ENCODE results near the gene CANT1.
"Not testable (repeated sequence)": the region's sequence is repeated elsewhere in the genome, so short reads cannot be mapped to it uniquely, and the experiment has no call there.

The CANT1 gene

DNA sequence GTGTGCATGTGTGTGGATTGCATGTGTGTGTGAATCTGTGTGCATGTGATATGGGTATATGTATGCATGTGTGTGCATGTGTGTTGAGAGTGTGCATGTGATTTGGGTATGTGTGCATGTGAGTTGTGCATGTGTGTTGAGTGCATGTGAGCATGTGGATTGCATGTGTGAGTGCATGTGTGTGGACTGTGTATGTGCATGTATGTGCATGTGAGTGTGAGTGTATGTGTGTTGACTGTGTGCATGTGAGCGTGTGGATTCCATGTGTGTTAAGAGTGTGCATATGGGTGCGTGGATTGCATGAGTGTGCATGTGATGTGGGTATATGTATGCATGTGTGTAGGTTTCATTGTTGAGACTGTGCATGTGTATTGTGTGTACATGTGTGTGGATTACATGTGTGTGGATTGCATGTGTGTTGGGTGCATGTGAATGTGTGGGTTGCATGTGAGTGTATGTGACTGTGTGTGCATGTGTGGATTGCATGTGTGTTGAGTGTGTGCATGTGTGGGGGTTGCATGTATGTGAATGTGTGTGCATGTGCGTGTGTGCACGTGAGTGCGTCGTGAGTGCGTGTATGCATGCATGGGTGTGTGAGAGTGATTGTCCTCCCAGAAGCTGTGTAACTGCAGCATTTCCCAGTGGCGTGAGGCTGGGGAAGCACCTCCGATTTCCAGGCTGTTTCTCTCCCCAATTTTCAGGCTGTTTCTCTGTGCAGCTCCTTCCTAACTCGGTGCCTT, 33.8 kb upstream of the CANT1 start:
- DNase-seq: no peak

DNA sequence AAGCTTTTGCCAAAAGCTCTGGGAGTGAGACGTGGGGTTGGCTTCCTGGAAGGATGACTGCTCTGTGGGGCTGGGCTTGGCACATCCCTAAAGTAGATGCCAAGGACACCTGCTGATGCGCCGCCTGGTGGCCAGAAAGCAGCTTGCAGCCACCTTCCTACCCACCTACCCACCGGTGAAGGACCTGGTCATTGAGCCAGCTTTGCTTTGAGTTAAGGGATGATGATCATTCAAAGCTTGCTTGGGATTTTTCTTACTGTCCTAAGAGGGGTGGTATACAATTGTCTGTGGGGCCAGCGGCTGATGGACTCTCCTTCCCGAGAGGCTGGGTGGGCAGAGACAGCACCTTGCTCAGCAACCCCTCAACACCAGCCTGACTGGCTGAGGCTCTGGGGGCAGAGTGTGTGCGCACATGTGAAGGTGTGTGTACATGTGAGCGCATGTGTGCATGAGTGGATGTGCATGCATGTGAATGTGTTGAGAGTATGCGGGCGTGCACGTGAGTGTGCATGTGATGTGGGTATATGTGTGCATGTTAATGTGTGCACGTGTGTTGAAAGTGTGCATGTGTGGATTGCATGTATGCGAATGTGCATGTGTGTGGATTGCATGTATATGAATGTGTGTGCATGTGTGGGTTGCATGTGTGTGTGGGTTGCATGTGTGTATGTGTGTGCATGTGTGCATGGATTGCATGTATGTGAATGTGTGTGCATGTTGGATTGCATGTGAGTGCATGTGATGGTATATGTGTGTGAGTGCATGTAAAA, 33.0 kb upstream of the CANT1 start:
- peak; percentile 67 for DNase-seq

DNA sequence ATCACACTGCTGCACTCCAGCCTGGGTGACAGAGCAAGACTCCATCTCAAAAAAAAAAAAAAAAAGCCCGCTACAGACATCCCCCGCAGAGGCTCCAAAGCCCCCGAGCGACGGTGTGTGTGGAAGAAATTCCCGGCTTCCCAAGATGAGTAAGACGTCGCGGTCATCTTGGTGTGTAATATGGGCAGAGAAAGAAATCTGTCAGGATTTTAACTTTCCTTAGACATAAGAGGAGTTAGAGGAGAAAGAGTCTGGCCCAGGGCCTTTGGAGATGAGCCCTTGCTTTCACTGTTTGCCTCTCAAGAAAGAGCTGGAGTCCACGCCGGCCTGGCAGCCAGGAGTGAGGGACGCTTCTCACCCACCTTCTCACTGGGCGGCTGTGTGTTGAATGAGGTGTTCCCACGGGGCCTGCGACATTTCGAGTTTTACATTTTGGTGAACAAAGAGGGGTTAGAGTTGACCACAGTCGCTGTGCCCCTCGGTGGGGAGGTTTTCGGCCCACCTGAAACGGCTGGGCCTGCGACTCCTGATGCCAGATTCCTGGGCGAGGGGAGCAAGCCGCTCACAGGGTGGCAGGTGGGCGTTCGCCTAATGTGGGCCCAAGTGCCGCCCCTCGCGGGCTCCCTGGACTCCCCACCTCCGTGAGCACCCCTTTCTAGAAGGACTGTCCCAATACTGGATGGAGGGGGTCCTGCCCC, 32.3 kb upstream of the CANT1 start:
- DNase-seq: no peak

DNA sequence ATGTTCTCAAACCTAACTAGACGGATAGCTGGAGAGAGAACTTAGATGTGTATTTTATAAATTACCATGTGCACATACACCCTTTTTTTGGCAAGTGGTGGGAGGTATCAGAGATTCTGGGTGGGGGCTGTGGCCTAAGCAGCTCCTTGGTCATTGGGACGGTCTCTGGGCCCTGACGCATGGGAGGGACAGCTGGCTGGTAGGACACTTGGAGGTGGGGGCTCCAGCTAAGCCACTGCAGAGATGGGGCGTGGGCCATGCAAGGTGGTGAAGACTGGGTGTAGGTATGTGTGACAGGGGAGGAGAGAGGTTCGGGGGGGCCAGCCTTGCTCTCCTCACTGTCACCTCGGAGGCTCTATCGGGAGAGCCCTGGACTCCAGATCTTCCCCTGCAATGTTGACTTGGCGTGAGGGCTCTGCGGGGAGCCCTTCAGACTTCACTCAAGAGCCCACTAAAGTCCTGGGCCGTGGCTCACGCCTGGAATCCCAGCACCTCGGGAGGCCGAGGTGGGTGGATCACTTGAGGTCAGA, 31.5 kb upstream of the CANT1 start:
- no peak for DNase-seq

DNA sequence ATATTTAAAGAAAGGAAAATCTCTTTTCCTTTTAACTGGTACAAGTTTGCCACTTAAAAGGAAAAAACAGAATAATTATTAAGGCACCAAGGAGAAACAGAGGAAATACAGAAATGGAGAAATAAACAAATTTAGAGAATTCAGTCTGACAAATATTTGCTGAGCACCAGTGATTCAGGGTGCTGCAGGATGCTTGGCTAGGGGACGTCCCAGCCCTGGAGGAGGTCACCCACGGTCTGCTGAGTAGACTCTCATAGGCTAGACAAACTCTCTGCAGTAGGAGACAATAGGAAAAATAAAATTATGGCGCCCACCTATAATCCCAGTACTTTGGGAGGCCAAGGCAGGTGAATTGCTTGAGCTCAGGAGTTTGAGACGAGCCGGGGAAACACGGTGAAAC, 30.3 kb upstream of the CANT1 start:
- no peak for DNase-seq

DNA sequence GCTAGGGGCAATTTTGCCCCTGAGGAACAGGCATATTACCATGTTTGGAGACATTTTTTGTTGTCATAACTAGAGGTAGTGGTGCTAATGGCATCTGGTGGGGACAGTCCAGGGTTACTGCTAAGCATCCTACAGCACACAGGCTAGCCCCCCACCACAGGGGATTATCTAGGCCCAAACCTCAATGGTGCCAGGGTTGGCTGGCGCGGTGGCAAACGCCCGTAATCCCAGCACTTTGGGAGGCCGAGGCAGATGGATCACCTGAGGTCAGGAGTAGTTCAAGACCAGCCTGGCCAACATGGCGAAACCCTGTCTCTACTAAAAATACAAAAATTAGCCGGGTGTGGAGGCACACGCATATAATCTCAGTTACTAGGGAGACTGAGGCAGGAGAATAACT, 29.6 kb upstream of the CANT1 start:
- no peak for DNase-seq

DNA sequence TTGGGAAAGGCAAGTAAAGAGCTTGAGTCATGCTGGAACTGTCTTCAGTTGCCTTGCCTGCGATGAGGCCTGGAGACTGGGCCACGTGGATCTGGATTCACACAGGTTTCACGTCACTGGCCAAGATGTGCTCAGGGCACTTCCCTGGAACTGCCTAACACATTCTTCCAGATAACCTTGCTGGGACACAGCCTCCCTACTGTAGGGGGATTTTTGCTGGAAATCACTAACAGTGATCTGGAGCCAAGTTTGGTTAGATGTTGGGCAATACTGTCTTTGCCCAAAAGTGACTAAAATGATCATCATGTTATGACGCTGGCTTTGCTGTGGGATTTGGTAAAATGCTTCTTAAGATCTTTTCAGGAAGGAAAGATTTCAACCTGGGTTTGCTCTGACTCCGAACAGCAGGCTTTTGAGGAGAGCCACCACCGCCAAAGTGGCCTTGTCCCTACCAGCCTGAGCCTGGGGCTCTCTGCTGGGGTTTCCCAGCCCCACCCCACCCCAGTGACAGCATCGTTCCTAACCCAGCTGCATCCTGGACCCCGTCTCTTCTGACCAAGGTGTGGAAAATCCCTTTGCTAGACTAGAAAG, 29.1 kb upstream of the CANT1 start:
- DNase-seq: no peak

DNA sequence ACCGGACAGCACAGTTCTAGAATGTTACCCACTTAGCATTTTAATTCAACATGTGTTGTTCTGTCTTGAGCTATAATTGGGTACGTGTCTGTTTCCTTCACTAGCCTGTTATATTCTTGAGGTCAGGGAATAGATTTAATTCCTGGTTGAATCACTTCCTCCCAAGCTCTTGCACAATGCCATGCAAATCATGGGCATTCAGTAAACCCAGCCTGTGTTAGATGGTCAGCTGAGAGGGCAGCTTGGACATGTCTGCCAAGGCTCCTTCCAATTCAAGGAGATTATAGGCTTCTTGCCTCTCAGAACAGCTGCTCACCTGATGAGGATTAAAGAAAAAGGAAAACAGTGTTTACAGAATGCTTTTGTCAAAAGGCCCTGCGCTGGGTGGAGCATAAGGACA, 27.0 kb upstream of the CANT1 start:
- DNase-seq: no peak

DNA sequence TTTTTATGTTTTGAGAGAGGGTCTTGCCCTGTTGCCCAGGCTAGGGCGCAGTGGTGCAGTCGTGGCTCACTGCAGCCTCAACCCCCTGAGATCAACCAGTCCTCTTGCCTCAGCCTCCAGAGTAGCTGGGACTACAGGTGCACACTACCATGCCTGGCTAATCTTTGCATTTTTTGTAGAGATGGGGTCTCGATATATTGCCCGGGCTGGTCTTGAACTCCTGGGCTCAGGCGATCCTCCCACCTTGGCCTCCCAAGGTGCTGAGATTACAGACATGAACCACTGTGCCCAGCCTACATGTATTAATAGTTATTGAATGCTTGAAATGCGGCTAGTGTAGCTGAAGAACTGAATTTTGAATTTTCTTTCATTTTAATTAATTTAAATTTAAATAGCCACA, 26.6 kb upstream of the CANT1 start:
- DNase-seq: no peak

DNA sequence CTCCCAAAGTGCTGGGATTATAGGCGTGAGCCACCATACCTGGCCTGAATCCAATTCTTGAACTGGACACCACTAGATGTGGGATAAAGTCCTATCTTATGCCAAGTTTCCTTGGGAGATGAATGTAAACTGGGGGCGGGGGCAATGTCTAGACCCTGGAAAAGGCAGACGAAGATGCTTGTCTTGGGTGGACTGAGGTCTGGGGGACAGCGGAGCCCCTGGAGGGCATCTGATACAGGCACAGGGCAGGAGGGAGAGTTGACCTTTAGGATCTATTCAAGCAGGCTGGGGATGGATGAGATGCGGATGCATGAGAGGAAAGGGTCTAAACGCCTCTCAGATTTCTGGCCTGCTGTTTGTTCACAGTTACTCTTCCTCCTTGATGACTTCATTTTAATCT, 26.1 kb upstream of the CANT1 start:
- DNase-seq: no peak

DNA sequence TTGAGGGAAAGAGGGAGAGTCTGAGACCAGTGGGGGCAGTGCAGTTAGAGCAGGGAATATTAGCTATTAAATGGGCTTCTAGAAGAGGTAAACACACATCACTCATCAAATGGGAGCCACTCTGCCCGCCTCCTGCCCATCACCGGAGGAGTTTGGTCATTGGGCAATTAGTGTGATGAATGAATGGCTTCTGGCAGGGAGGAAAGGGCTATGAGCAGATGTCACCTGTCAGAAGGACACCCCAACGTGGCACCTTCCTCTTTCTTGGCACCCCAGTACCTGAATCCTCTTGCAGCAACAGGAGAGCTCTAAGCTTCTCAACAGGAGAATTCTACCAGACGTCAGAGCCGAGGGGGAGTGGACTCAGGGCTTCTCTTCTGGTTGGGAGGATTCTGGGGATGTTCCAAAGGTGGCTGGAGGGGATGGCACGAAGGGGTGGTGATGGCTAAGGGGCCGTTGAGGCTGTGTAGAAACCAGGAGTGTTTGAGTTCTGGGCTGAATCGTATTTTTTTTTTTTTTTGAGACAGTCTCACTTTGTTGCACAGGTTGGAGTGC, 25.4 kb upstream of the CANT1 start:
- no peak for DNase-seq

DNA sequence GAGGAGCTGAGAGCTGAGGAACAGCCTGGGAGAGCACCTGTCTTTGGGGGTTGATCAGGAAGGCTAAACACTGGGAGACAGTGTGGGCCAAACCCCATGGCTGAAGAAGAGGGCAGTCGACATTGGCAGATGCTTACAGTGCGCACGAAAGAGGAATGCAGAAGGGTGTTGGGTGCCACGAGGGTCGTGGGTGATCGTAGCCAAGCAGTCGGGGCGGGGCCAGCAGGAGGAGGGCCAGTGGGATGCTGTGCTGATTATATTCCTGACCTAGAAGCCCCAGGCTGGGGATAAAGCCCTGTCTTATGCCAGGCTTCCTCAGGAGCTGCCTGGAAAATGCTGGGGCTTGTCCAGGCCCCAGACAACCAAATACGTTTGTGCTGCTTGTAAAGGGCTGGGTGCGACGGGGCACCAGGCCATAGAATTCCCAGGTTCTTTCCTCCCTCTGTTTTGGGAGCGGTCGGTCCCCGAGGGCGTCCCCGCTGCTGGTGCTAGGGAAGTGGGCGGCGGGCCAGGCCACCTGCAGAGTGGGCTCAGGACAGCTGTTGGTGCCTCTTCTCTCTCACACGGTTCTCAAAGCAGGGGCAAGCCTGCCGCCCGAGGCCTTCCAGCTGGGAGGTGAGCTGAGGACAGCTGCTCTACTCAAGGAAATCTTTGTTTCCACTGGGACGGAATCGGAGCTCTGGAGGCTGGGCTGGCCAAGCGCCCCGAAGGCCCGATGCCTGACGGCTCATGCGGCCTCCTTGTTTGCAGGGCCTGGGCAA, 24.4 kb upstream of the CANT1 start:
- no peak for DNase-seq

DNA sequence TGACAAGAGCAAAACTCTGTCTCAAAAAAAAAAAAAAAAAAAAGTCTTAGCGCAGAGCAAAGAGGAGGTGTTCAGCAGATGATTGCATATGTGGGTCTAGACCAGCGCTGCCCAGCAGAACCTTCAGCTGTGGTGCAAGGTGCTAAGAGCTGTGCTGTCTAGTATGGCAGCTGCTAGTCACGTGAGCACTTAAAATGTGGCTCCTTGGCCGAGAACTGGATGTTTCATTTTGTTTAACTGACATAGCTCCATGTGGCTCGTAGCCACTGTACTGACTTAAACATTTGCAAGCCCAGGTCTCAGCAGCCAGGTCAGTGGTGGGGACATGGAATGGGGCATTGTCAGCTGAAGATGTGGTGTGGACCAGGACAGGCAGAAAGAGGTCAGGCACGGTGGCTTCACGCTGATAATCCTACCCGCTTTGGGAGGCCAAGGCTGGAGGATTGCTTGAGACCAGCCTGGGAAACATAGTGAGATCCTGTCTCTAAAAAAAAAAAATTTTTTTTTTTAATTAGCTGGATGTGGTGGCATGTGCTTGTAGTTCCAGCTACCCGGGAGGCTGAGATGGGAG, 23.6 kb upstream of the CANT1 start:
- no peak for DNase-seq

DNA sequence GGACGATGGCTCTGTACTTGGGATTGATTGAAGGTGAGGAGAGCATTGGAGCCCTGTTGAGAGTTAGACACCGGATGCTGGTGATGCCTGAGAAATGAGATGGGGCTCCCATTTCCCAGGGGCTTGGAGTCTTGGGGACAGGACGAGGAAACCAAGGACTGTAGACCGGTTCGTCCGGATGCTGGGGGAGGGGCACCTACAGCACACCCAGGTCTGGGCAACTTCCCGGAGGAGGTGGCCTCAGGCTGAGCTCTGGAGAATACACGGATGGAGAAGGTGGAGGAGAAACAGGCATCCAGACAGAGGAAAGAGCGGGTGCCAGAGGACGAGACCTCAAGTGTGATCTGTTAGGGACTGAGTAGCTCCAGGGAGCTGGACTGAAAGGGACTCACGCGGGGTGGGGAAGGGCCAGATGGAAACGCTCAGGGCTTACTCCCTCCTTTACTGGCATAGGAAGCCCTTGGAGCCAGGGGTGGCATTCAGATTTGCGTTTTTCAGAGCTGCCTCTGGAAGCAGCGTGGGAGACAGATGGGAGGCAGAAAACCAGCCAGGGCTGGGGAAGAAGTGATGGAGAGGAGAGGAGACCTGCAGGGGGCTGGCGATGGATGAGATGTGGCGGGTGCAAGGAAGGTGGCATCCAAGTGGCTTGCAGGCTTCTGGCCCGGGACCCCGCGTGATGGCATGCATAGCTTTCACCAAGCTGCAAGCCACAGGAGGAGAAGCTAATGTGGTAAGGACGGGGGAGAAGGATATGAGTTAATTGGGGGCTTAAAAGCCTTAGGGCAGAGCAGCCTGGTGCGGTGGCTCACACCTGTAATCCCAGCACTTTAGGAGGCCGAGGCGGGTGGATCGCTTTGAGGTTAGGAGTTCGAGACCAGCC, 22.7 kb upstream of the CANT1 start:
- no peak for DNase-seq

DNA sequence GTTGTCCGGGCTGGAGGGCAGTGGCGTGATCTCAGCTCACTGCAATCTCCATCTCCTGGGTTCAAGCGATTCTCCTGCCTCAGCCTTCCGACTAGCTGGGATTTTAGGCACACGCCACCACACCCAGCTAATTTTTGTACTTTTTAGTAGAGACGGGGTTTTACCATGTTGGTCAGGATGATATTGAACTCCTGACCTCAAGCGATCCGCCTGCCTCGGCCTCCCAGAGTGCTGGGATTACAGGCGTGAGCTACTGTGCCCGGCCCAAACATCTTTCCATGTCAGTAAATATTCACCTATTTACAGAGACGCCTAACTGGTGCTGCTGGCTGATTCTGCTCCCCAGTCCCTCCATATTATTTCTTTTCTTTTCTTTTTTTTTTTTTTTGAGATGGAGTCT, 21.1 kb upstream of the CANT1 start:
- DNase-seq: not testable (repeated sequence)

DNA sequence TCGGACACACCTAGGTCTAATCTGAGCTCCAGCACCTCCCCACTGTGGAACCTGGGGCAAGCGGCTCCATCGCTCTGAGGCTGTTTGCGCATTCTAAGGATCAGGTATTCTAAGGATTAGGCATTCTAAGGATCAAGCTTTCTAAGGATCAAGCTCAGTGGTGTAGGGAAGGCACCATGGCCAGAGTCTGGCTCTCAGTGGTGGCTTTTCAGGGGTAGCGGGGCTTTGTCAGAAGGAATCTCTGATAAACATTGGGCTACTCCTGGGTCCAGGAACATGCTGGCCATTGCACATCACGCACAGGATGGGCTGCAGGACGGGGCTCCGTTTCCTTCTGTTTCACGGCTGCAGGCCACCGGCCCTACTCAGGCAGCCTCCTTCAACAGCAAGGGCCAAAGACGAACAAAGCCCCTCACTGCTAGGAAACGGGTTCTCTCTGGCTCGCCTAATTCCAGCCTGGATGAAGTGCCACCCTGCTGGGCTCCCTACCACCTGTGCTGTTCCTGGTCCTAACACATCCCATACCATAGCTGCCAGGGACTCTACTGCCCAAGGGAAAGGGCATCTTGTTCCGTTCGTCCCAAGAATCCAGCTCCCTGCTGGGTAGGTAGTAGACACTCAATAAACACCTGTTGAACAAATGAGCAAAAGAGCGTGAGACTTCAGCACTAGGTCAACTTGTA, 19.9 kb upstream of the CANT1 start:
- no peak for DNase-seq

DNA sequence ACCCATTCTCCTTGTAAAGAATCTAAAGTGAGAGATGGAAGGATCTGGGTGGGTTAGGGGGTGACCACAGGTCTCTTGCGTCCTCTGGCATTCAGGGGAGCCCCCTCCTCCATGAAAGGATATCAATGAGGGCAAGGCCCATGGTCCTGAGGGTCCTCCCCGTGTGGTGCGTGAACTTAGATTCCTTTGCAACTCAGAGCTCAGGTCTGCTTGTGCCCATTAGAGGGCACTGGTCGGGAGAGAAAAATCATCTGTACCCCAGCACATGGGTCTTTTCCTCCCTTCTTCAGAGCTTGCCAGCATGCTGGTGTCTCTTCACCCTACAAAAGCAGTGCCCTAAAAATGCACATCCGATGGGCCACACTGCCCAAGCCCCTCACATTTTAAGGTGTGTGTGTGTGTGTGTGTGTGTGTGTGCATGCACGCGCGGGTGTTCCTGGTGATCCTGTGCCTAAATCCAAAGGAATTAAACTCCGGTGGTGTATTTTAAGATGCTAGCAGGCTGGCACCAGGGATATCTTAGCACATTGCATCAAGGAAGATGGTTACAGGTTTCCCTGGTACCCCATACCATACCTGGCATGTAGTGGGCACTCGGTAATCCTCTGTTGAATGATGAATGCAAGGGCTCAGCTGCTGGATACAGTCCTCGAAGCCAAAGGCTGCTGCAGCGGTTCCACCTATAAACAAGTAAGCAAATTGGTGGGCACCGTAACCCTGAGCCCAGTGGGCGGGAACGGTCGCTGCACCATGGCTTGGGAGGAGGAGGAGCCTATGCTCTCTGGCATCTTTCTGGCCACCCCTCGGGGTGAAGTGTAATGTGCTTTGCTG, 19.1 kb upstream of the CANT1 start:
- no peak for DNase-seq

DNA sequence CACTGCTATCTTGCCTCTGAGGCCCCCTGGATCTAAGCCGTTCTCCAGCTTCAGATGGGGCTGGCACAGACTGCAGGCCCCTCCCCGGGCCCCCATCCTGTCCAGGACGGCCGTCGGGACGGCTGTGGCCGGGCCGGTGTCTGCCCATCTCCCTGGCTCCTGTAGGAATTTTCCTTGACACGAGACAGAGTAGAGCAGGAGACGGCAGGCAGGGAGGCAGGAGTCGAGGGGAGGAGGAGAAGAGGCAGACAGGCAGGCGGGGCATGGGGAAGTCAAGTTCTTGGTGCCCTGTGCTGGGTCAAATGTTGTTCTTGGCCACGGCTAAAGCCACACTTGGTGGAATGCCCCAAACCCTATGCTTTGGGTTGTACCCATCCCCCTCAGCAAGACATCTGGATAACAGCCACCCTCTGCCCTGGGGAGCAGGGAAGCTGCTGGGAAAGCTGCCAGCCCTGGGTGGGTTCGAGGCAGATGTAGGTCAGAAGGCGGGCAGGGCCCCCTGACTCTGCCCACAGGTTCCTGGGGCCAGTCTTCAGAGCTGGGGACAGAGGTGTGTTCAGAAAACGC, 18.4 kb upstream of the CANT1 start:
- no peak for DNase-seq

Data from NCI-H1436 (cell line).